ENCODE data around the gene TMEM88. TPM values are rescaled to one million over a fixed set of nuclear protein-coding genes. Genes with fewer than 3 reads are reported as not detected.
A peak's percentile ranks its signal among the peaks of the same experiment; 100 is the strongest.

TMEM88 gene
- total and polyA plus RNA-seq, 2 of the 13 experiments (the other 11 are each of a cell fraction or from before 2014, with no cell fraction given), result 0.31 to 0.66 TPM

DNA sequence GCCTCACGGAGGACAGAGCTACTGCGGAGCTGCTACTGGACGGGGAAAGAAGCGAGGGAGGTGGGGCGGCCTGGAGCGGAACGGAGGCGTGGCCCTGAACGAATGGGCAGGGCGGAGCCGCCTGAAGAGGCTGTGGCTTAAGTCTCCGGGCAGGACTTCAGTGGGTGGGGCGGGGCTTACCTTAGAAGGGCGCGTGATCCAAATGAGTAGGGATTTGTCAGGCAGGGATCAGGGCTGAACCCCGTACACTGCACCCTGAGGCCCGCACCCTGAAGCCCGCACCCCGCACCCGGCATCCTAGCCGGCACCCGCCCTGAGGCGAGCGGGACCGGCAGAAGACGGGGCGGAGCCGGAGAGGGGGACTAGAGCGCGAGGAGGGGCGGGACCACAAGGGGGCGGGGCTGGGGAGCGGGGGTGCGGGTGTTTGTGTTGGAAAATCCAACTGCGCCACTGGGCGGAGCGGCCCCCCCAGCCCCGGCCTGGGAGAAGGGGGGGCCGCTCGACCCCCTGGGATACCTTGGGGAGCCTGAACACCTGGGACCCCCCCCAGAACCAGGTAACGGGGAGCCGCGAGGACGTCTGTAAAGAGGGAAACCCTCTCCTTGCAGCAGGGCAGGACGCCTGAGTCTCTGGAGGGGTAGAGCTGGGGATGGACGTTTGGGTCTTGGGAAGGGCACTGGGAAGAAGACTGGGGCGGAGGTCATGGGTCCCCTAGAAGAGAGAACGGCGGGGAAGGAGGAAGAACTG lies 20.9 kb upstream of the TMEM88 start, which contains the start of gene KDM6B (continued):
- TF ChIP-seq MATR3 (CRISPR knock-in tag; IDR thresholded peaks at IDR 0.05), result no peak
- TF ChIP-seq, protein P1, sequence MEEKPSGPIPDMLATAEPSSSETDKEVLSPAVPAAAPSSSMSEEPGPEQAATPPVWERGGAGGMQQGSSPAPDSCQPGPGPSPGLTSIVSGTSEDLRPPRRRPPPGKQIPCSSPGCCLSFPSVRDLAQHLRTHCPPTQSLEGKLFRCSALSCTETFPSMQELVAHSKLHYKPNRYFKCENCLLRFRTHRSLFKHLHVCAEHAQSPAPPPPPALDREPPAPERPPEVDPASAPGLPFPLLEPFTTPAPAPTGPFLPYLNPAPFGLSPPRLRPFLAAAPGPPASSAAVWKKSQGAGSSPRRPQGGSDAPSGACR (CRISPR knock-in tag; IDR thresholded peaks at IDR 0.05), result 0 out of 2 replicates have a peak, but pooled peaks have one; percentile 37
- no peak for TF ChIP-seq ZNF615 (CRISPR knock-in tag; IDR thresholded peaks at IDR 0.05; ENCODE audit: borderline replicate concordance)
- no peak for TF ChIP-seq HMGA1 (CRISPR knock-in tag; conservative IDR thresholded peaks at IDR 0.05)
- no peak; the same call in 1 of the 2 replicates for TF ChIP-seq POLR2G (IDR thresholded peaks at IDR 0.05; ENCODE audit: low read depth, low read length)
- no peak for TF ChIP-seq ARHGAP35 (CRISPR knock-in tag; IDR thresholded peaks at IDR 0.05; ENCODE audit: borderline replicate concordance)
- no peak for TF ChIP-seq SOX6 (IDR thresholded peaks at IDR 0.05)
- TF ChIP-seq SOX6 (CRISPR knock-in tag; IDR thresholded peaks at IDR 0.05), result 0 out of 2 replicates have a peak, but pooled peaks have one; percentile 34
- no peak for TF ChIP-seq CHD4 (IDR thresholded peaks at IDR 0.05; ENCODE audit: borderline replicate concordance, low read length)
- no peak for TF ChIP-seq THYN1 (CRISPR knock-in tag; IDR thresholded peaks at IDR 0.05; ENCODE audit: borderline replicate concordance, low read depth)
- TF ChIP-seq, protein P2, sequence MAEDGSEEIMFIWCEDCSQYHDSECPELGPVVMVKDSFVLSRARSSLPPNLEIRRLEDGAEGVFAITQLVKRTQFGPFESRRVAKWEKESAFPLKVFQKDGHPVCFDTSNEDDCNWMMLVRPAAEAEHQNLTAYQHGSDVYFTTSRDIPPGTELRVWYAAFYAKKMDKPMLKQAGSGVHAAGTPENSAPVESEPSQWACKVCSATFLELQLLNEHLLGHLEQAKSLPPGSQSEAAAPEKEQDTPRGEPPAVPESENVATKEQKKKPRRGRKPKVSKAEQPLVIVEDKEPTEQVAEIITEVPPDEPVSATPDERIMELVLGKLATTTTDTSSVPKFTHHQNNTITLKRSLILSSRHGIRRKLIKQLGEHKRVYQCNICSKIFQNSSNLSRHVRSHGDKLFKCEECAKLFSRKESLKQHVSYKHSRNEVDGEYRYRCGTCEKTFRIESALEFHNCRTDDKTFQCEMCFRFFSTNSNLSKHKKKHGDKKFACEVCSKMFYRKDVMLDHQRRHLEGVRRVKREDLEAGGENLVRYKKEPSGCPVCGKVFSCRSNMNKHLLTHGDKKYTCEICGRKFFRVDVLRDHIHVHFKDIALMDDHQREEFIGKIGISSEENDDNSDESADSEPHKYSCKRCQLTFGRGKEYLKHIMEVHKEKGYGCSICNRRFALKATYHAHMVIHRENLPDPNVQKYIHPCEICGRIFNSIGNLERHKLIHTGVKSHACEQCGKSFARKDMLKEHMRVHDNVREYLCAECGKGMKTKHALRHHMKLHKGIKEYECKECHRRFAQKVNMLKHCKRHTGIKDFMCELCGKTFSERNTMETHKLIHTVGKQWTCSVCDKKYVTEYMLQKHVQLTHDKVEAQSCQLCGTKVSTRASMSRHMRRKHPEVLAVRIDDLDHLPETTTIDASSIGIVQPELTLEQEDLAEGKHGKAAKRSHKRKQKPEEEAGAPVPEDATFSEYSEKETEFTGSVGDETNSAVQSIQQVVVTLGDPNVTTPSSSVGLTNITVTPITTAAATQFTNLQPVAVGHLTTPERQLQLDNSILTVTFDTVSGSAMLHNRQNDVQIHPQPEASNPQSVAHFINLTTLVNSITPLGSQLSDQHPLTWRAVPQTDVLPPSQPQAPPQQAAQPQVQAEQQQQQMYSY (CRISPR knock-in tag; IDR thresholded peaks at IDR 0.05), result no peak
- TF ChIP-seq, protein P3, sequence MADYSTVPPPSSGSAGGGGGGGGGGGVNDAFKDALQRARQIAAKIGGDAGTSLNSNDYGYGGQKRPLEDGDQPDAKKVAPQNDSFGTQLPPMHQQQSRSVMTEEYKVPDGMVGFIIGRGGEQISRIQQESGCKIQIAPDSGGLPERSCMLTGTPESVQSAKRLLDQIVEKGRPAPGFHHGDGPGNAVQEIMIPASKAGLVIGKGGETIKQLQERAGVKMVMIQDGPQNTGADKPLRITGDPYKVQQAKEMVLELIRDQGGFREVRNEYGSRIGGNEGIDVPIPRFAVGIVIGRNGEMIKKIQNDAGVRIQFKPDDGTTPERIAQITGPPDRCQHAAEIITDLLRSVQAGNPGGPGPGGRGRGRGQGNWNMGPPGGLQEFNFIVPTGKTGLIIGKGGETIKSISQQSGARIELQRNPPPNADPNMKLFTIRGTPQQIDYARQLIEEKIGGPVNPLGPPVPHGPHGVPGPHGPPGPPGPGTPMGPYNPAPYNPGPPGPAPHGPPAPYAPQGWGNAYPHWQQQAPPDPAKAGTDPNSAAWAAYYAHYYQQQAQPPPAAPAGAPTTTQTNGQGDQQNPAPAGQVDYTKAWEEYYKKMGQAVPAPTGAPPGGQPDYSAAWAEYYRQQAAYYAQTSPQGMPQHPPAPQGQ (CRISPR knock-in tag; IDR thresholded peaks at IDR 0.05; ENCODE audit: borderline replicate concordance), result no peak
- TF ChIP-seq, protein P4, sequence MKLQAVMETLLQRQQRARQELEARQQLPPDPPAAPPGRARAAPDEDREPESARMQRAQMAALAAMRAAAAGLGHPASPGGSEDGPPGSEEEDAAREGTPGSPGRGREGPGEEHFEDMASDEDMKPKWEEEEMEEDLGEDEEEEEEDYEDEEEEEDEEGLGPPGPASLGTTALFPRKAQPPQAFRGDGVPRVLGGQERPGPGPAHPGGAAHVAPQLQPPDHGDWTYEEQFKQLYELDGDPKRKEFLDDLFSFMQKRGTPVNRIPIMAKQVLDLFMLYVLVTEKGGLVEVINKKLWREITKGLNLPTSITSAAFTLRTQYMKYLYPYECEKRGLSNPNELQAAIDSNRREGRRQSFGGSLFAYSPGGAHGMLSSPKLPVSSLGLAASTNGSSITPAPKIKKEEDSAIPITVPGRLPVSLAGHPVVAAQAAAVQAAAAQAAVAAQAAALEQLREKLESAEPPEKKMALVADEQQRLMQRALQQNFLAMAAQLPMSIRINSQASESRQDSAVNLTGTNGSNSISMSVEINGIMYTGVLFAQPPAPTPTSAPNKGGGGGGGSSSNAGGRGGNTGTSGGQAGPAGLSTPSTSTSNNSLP (IDR thresholded peaks at IDR 0.05; ENCODE audit: low read depth, low read length), result no peak
- peak; percentile 21; the same call in 1 of the 2 replicates for TF ChIP-seq ZNF616 (CRISPR knock-in tag; IDR thresholded peaks at IDR 0.05; ENCODE audit: low read depth)
- no peak for TF ChIP-seq ZNF468 (CRISPR knock-in tag; IDR thresholded peaks at IDR 0.05)
- no peak for TF ChIP-seq ZNF558 (CRISPR knock-in tag; IDR thresholded peaks at IDR 0.05; ENCODE audit: borderline replicate concordance)
- TF ChIP-seq ZNF652 (CRISPR knock-in tag; IDR thresholded peaks at IDR 0.05; ENCODE audit: borderline replicate concordance, low read depth), result no peak
- TF ChIP-seq U2AF1 (optimal IDR thresholded peaks at IDR 0.05; ENCODE audit: low read depth, low read length), result no peak
- TF ChIP-seq, protein P5, sequence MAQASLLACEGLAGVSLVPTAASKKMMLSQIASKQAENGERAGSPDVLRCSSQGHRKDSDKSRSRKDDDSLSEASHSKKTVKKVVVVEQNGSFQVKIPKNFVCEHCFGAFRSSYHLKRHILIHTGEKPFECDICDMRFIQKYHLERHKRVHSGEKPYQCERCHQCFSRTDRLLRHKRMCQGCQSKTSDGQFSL (CRISPR knock-in tag; IDR thresholded peaks at IDR 0.05), result peak; percentile 23; the same call in 1 of the 2 replicates
- 0 out of 2 replicates have a peak, but pooled peaks have one; percentile 28 for TF ChIP-seq ZMYM4 (CRISPR knock-in tag; IDR thresholded peaks at IDR 0.05)
- TF ChIP-seq PHF8 (CRISPR knock-in tag; IDR thresholded peaks at IDR 0.05), result no peak; the same call in 1 of the 2 replicates

Measured in HepG2 (cell line).